NCI-H187 treated with DMSO at 0.1 percent for 48 hours (cell line): ENCODE results near the gene XKR7.

Experiments
- DNase-seq: peaks from one replicate; lab custom pipeline; 2025; lab: John Stamatoyannopoulos, UW

Gene XKR7

GRCh38 chr20:31977080-31977479, 9.1 kb downstream of the XKR7 start:
- no peak for DNase-seq

DNA sequence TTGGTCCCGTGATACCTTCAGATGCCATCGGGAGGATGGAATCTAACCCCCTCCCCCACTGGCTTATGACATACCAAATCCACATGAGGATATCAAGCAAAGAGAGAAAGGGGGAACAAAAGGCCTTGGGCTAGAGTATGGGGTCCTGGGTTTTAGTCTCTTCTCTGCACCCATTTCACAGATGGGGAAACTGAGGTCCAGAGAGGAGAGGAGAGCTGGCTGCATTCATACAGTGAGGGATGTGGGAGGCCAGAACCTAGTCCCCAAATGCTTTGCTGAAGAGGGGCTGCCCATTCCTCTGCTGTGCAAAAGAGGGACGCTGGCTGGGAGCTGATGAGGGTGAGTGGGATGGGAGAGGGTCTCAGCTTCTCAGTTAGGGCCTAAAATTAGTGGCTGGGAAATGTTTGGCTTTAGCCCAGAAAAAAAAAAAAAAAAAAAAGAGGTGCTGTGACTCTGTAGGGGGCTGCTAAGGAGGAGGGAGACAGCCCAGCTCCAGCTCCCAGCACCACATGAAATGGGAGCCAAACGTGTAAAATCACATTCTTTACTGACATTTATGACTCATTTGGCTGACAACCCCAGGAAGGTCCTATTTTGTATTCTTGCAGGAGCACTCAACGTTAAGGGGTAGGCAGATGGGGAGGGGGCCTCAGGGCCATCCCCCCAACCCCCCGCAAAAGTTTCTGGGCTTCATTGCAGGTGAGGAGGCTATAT, 11.9 kb downstream of the XKR7 start:
- no peak for DNase-seq

DNA sequence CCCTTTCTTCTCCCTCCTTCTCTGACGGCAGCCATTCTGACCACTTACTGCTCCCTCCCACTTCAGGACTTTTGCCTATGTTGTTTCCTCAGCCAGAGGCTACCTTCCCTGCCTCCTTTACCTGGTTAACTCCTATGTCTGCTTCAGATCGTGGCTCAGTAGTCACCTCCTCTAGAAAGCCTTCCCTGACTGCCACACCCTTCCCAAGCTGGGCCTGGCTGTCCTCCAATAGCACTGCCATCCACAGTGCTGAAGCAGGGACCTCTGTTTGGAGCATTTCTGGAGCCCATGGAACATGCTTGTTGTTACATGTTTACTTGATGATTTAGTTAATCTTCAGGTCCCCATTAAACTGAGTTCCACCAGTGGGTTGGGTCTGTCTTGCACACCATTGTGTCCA, 13.8 kb downstream of the XKR7 start:
- no peak for DNase-seq

DNA sequence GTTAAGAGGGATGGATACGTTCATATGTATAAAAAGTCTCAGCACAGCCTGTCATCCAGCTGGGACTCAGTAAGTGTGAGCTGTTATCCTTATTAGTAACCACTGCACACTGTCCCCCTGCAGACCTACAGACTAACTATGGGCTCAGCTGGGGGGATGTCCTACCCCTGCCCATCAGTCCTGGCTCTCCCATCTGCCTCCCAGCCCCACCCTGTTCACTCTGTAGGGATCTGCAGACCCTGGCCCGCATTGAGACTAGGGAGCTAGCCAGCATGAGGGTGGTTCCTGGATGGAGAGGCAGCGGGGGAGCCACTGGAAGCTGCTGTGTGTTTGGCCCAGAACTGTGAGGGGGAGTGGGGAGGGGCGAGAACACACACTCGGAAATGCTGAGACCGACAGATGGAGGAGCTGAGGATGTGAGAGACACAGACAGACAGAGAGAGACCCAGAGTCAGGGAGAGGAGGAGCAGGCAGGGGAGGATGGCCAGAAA, 17.1 kb downstream of the XKR7 start:
- DNase-seq: no peak

- no peak for DNase-seq
Observed at GRCh38 chr20:31987744-31988143, 19.8 kb downstream of the XKR7 start.

DNA sequence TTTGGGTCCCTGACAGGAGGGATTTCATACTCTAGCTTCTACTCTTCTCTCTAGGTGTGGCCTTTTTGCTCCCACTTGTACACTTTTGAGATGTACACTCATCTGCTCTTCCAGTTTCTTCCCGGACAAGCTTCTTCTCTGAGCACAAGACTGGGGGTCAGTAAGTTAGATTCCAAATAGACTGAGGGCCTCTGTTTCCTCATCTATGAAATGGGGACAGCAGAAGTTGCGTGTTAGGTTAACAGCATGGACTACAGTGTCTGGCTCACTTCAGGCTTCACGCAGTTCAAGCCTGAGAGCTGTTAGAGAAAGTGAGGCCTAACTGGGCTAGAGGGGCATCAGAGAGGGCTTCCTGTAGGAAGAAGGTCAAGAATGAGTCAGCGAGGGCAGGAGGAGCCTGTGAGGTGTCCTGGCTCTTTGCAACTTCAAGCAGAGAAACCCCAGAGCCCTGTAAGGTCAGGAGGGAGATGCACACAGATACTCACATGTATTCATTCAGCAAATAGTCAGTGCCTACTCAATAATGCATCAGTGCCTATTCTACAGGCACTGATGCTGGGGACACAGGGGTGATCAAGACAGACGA, 20.6 kb downstream of the XKR7 start:
- DNase-seq: no peak

DNA sequence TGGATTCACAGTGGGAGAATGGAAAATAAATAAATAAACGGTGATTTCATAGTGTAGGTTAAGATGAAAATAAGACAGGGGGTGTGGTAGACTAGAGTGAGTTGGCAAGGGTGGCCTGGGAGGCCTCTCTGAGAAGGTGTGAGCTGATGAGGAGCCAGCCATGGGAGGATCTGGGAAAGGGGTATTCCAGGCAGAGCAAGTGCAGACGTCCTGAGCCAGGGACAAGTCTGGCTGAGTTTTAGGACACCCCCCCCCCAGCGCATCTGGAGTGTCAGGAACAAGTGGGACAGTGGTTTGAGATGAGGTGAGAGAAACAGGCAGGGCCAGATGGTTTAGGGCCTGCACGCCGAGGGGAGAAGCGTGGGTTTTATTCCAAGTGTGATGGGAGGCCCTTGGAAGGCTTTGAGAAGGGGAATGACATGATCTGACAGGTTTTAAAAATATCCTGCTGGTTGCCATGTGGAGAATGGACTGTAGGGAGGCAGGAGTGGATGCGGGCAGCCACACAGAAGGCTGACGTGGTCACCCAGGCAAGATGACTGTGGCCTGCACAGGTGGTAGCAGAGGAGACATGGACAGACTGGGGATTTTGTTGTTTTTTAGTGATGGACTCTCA, 21.2 kb downstream of the XKR7 start:
- no peak for DNase-seq

DNA sequence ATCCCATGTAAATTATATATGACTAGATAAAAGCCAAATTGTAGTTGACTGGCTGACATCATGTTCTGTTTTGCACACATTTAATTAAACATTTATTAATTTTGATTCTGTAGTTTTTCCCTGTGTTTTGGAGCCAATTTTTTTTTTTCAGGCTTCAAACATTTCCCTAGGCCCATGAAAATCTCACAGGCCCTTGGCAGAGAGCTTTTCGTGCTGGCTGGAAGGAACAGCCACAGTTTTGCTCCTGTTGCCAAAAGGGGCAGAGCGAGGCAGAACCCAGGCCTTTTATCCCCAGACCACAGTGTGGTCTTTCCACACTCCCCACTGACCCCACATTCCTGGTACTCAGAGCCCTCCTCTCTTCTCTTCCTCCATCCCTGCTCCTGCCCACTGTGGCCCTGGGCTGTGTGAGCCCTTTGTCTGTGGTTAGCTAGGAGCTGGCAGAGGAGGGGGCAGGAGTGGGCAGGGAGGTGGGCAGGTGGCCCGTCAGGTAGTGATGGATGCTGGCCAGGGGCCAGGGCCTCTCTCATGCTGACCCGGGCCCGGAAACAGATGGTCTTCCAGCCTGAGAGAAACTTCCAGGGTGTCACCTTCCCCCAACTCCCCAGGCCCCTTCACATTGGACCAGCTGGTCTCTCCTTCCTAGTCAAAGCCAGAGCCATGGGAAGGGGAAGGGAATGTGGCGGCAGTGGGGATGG, 22.8 kb downstream of the XKR7 start:
- DNase-seq: no peak

DNA sequence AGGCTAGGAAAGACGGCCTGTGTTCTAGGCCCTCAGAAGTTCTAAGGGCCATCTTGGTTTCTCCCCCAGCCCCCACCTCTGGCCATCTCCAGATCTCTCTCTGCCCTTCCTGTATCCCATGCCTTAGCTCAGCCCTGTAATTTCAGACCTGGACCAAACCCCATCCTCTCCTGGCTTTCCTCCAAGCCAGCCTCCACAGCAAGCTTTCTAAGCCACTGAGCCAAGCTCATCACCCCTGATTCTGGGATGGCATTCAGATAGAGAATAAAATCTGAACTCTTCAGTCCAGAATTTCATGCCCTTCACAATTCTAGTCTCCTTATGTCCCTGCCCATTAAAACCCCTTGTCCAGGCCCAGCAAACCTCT, 23.4 kb downstream of the XKR7 start:
- no peak for DNase-seq

GRCh38 chr20:31992086-31992485, 24.1 kb downstream of the XKR7 start:
- DNase-seq: no peak

DNA sequence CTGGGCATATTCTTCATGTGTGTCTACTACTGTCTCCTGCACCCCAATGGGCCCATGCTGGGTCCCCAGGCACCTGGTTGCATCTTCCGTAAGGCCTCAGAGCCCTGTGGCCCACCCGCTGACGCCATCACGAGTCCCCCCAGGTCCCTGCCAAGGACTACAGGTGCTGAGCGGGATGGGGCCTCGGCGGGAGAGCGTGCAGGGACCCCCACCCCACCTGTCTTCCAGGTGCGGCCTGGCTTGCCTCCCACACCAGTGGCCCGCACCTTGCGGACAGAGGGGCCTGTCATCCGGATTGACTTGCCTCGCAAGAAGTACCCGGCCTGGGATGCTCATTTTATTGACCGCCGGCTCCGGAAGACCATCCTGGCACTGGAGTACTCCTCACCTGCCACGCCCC, 29.0 kb downstream of the XKR7 start:
- no peak for DNase-seq

GRCh38 chr20:31998246-31998645, 30.3 kb downstream of the XKR7 start:
- no peak for DNase-seq

DNA sequence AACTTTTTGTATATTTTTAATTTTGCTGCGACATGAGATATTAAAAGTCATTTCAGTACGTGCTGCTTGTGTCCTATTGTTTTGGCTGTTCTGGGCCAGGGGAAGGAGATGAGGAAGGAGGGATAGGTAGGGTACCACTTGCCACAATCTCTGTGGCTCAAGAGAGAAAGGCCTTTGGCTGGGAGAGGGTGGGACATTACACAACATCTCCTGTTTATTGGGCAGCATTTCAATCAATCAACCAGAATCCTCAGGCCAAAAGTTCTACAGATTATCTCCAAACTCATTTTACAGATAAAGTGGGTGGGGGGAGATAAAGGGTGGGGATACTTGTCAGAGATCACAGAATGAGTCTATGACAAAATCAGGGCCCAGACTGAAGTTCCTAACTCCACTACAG, 35.4 kb downstream of the XKR7 start:
- DNase-seq: no peak

DNA sequence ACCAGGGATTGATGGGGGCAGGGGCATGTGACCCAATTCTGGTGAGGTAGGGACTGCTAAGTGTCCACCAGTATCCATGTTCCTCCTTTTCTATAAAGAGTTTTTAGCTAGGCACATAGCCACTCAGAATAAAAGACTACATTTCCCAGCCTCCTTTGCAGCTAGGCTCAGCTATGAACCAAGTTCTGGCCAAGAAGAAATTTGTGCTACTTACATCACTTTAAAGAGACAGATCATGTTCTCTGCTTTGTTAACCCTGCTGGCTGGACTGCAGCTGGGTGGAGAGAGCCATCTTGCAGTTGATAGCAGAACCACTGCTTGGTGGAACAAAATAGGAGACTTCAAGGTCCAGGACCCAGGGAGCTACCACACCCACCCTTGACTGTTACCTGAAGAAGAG, 37.0 kb downstream of the XKR7 start:
- DNase-seq: no peak

DNA sequence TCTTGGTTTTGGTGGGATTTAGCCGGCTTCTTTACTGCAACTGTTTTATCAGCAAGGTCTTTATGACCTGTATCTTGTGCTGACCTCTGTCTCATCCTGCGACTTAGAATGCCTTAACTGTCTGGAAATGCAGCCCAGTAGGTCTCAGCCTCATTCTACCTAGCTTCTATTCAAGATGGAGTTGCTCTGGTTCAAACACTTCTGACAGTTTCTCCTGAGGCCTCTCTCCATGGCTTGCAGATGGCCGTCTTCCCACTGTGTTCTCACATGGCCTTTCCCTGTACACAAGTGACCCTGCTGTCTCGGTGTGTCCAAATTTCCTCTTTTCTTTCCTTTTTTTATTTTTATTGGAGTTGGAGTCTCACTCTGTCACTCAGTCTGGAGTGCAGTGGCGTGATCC, 38.1 kb downstream of the XKR7 start:
- no peak for DNase-seq

DNA sequence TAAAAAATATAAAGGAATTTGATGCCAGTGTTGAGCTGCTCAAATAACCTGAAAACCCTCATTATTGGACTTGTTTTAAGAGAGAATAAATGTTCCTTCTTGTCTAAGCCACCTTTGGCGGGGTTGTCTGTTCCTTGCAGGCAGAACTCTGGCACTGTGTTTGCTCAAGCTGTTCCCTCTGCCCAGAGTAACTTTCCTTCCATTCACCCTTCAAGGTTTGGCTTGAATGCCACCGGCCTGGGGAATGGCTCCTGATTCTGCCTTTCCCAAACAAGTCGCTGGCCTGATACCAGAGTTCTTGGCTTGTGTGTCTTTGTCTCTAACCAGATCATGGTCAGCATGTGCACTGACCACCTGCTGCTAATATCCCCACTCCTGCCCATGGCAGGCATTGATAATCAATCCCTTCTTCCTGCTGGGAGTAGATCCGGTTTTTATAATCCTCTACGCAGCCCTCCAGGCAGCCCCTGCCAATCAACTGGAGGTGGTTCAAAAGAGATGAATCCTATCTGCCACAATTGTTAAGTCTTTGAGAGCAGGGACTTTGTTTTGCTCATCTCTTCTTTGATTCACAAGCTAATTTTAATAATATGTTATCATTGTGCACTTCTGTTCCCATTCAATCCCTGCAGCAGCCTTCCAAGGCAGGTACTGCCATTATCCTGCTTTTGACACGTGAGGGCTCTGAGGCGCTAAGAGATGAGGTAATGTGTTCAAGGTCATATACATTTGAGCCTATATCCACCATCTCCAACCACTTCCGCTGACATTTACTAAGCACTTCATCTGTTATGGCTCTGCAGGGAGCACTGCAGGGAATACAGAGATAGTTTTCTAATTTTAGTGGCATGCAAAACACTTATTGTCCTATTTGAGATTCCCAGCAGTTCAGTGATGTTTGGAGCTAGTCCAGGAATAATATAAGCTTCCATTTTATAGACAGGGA, 39.2 kb downstream of the XKR7 start:
- no peak for DNase-seq

DNA sequence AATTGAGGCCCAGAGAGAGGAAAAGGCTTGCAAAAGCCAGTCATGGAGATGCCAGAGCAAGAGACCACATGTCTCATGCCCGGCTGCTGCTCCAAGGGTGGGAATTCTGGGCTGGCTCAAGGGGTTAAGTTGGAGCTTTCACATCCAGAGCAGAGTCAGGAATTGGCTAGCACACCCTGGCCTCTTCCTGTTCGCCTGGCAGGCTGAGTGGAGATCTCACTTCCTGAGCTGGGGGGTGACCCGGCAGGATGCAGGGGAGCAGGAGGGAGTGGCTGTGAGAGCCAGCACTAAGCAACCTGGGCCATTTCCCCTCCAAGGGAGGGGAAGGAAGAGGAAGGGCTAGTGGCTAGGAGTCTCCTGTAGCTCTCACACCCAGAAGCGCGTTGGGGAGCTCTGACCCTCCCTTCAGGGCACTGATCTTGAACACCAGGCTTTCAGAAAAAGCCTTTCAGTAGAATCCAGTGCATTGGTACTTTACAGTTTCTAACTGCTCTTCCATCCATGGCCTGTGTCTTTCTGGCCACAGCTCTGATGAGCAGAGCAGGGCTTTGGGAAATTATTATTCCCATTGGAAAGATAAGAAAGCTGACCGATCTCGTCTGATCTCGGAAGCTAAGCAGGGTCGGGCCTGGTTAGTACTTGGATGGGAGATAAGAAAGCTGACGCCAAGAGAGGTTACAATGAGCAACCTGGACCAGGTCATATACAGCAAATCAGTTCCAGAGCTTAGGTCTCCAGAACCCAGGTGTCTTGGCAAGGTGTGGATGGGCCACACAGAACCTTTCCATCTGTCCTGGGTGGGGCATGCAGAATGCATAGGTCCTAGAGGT, 40.1 kb downstream of the XKR7 start:
- DNase-seq: no peak

DNA sequence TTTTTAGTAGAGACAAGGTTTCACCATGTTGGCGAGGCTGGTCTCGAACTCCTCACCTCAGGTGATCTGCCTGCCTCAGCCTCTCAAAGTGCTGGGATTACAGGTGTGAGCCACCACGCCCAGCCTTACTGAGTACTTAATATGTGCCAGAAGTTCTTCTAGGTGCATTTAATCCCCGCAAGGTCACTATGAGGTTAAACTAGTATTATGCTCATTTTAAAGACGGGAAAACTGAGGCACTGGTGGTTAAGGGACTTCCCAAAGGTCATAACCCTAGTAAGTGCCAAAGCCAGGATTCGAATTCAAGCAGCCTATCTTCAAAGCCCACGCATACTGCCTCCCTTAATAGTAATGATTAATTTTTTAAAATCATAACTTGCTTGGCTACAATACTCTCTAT, 41.6 kb downstream of the XKR7 start:
- no peak for DNase-seq

DNA sequence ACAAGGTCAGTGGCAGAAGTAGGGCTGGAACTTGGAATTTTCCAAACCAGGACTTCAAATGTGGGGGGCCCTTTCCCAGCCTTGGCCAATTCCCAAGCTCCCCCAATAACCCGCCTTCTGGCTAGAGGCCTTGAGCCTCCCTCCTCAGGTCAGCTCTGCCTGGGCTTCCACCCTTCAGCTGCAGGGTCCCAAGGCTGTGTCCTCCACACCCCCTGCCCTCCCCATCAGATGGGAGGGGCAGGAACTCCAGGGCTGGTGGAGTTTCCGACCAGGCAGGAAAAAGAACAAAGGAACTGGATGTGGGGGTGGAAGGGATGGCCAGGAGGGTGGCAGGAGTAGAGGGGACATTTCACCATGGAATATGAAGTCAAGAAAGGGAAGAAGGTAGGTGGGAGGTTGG, 42.1 kb downstream of the XKR7 start, which contains the start of gene CCM2L:
CCM2L (plus strand) TSS at position 338 of the 400 bp plus-strand sequence; CDS start at position 355, 17 bp downstream.
- no peak for DNase-seq

GRCh38 chr20:32010666-32011065, 42.7 kb downstream of the XKR7 start:
- no peak for DNase-seq

- DNase-seq: no peak
Observed at GRCh38 chr20:32012159-32012688, 44.3 kb downstream of the XKR7 start.
